ENCODE measurements around the gene AHI1.
A peak's percentile ranks its signal among the peaks of the same experiment; 100 is the strongest.

Gene AHI1

DNA sequence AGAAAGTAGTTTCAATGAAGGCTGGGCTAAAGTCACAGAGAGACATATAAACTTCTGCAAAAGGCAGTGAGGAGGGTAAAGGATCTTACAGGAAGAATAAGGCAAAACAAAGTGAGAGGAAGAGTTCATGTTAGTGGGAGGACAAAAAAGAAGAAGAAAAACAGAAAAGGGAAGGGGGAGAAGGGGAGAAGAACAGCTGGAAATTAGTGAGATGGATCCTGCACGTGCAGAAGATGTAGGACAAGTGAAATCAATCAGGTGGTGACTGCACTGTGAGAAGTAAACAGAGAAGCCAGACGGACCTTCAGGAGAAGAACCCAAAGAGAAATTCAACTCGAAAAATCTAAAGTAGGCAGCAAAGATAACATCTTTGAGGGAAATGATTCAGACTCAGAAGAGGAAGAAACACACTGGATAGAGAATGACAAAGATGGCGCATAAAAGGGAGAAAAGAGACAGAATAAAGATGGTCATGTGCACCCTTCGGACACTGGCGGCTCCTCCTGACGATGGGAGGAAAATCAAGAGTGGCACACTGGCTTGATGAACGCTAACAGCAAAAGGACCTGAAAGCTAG, 210.5 kb downstream of the AHI1 start:
- DNase-seq = no peak

DNA sequence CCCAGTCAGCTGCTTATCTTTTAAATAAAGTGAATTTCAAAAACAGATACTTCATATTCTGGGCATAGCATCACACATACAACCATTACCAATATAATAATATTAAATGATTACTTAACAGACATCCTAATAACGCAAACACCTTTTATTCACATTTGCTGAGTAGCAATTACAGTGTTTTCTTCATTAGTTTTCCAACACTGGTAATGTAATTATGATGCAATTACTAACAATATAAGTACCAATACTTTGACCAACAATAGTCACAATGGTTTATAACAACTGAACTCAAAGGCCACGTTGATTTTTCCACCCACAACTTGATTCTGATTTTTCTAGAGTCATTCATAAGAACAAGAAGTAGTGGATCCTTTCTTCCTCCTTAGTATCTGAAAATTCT, 212.4 kb downstream of the AHI1 start:
- DNase-seq = no peak

DNA sequence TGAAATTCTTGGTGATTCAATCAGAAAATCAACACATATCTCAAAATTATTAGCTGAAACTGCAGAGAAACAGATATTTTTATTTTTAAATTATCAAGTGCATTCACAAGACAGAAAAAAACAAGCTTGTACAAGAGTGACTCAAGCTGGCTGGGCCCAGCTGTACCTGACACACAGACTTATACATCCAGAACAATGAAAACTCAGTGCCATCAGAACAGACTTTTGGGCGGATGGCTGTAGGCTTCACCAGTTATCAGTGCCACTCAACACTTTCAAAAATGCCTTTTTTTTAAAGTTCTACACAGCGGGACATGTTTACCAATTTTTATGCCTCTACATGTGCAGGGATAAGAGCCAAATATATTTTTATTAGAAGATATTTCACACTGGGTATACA, 213.6 kb downstream of the AHI1 start:
- no peak for DNase-seq

GRCh38 chr6:135282395-135282794, 215.1 kb downstream of the AHI1 start:
- no peak for DNase-seq

- DNase-seq = no peak
Measured at GRCh38 chr6:135281964-135282363, 215.6 kb downstream of the AHI1 start.

- no peak for DNase-seq
Measured at GRCh38 chr6:135281227-135281626, 216.3 kb downstream of the AHI1 start.

GRCh38 chr6:135280375-135281136, 217.0 kb downstream of the AHI1 start:
- no peak for DNase-seq

DNA sequence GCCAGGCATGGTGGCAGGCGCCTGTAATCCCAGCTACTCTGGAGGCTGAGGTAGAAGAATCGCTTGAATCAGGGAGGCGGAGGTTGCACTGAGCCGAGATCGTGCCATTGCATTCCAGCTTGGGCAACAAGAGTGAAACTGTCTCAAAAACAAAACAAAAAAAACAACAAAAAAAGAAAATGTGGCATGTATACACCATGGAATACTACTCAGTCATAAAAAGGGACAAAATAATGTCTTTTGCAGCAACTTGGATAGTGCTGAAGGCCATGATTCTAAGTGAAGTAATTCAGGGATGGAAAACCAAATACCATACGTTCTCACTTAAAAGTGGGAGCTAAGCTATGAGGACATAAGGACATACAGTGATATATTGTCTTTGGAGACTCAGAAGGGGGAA, 220.1 kb downstream of the AHI1 start:
- no peak for DNase-seq

GRCh38 chr6:135274561-135275293, 222.8 kb downstream of the AHI1 start:
- DNase-seq = peak; percentile 88

DNA sequence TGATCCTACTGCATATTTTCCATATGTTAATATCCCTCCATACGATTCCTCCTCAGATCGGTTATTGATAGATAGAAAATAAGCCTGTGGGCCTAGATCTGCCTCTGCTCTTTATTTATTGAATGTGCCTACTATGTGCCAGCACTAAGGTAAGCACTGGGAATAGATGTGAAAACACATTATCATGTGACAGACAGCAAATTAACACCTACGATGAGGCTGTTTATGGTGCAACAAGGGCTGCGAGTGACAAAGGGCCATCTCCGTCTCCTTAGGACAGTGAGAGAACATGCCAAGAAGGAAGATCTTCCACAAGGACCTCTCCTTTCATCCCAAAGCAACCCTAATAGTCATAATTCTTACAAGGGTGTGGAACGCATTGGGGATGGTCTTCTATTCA, 225.9 kb downstream of the AHI1 start:
- DNase-seq = no peak

- no peak for DNase-seq
Measured at GRCh38 chr6:135270676-135271536, 226.6 kb downstream of the AHI1 start.

GRCh38 chr6:135269481-135269891, 228.1 kb downstream of the AHI1 start:
- no peak for DNase-seq

DNA sequence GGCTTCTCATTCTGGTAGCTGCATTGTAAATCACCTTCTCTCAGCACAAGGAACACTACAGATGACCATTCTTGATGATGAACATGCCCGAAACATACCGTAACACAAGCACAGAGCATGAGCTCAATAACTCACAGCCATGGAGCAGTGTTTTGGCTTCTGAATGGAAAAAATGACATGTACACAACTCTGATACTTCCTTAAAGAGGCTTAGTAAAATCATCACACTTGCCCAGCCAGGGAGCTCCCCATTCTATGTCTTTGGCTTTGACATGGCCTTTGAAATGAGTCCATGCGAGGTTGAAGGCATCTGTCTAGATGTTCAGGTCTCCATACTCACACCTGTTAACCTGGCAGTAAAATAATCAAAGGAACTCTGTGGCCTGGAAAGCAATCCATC, 228.8 kb downstream of the AHI1 start:
- DNase-seq = no peak

- DNase-seq = no peak
Measured at GRCh38 chr6:135268263-135268662, 229.3 kb downstream of the AHI1 start.

GRCh38 chr6:135267085-135267484, 230.5 kb downstream of the AHI1 start:
- peak; percentile 56 for DNase-seq

DNA sequence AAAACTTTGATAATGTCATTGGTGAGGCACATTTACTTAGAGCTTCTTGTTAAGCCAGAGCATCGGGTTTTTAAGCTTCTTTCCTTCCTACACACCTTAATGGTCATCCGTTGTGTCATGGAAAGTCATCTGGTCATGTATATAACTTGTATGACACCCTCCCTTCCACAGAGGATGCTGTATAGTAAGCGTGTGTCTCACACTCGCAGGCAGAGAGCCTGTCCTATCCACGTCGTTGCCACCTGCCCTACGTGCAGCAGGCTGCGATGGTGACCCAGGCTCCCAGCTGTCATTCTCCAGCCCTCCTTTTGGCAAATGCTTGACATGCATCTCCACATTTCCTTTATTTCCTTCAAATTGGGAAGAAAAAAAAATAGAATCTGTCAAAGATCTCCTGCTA, 230.9 kb downstream of the AHI1 start:
- no peak for DNase-seq

GRCh38 chr6:135265278-135265677, 232.3 kb downstream of the AHI1 start:
- DNase-seq = no peak

DNA sequence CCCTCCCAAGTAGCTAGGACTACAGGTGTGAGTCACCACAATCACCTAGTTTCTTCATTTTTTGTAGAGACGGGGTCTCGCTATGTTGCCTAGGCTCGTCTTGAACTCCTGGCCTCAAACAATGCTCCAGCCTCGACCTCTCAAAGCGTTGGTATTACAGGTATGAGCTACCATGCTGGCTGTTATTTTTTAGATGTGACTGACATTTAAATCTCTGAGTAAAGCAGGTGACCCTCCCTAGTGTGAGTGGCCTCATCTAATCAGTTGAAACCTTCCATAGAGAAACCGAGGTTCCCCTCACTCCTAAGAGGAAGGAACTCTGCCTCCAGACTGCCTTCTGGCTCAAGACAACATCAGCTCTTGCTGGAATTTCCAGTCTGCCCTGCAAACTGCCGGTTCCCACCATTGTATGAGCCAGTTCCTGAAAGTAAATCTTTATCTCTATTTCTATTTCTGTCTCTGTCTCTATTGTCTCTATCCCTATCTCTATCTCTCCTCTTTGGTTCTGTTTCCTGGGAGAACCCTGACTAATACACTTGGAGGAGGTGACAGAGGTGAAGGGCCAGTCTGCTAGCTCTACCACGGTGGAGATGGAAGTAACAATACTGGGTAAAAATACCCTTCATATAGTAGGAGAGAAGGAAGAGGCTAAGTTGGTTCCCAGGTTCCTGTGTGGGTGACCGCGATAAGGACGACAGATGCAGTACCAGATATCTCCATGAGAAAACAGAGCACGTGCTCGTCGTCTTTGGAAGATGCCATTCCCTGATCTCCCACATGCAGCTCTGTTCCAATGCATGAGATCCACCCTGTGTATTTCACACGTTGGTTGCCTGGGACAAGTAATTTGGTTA, 235.4 kb downstream of the AHI1 start:
- no peak for DNase-seq

GRCh38 chr6:135260612-135261011, 236.9 kb downstream of the AHI1 start:
- no peak for DNase-seq

DNA sequence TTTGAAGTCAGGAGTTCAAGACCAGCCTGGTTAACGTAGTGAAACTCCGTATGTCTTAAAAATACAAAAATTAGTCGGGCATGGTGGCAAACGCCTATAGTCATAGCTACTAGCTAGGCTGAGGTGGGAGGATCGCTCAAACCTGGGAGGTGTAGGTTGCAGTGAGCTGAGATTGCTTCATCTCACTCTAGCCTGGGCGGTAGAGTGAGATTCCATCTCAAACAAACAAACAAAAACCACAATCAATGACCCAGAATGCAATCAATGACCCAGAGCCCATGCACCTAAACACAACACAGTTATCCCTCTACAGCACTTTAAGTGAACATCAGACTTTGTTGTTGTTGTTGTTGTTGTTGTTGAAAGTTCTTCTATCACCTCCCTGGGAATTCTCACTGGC, 238.6 kb downstream of the AHI1 start:
- no peak for DNase-seq

DNA sequence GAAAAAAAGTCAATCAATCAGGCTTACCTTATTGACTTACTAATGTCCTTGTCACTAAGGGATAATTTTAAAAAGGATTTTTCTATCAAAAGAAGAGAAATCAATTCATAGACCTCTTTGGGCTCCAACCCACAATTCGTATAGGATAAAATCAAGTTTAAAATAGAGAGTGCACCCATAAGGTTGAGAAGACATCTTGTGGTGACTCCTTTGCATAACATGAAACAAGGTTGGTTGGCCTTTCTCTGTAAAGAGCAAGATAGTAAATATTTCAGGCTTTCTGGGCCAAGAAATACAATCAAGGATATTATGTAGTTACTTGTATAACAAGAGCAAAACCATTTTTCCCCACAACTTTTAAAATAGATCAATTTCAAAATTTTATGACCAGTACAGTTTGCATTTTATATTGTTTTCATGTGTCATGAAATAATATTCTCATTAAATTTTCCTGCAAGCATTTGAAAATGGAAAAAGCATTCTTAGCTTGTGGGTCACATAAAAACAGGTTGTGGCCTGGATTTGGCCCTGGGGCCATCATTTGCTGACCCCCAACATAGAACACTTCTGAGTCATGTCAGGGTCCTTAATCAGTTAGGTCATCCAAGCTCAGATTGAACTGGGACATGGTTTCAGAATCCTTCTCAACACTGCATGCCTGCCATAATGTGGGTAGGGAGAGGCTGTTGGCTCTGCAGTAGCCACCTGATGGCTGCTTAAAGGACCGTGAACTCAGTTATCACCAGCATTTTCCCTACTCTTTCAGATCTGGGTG, 239.7 kb downstream of the AHI1 start:
- peak; percentile 98 for DNase-seq

All from NCI-H526 treated with DMSO at 0.1 percent for 48 hours (cell line).